Activated CD4-positive, CD25-positive, alpha-beta regulatory T cell treated with anti-CD3 and anti-CD28 coated beads, Interleukin-2, amount 50 U/mL, for 24 hours (primary cell): ENCODE data around the gene SYTL2.
A peak's percentile ranks its signal among the peaks of the same experiment; 100 is the strongest.

Source experiments
- ATAC-seq, 2 donors: fragments of 150-1000 bp; cut with Tn5 transposase; one replicate each; pipeline ENCODE4 v1.10.0; 2021; ENCODE audit warnings: mild to moderate bottlenecking in 1 of 2, moderate library complexity in 1 of 2

SYTL2 gene

GRCh38 chr11:85762226-85762625 lies 48.7 kb downstream of the SYTL2 start:
- no peak for ATAC-seq

- no peak for ATAC-seq
These were observed 51.0 kb downstream of the SYTL2 start for GRCh38 chr11:85759915-85760314.

DNA sequence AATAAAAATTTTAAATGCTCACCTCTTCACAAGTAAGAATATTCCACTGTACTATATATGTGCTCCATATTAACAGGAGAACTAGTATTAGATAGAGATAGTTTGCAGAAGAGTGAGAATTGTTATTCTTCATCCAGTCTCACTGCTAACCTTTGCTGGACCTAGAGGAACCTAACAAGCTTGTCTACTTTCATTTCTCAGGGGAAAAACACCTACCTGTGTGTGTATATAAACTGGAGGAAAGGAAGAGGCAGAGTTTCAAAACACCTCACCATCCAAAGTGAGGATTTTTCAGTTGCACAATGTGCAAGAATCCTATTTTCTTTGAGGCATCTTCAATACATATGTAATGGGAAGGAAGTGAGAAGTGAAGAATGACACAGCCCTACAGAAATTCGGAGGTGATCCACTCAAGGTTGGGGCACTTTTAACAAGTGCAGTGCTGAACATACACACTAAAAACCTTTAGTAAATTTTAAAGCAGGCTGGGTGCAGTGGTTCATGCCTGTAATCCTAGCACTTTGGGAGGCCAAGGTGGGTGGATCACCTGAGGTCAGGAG lies 52.4 kb downstream of the SYTL2 start:
- ATAC-seq = no peak

DNA sequence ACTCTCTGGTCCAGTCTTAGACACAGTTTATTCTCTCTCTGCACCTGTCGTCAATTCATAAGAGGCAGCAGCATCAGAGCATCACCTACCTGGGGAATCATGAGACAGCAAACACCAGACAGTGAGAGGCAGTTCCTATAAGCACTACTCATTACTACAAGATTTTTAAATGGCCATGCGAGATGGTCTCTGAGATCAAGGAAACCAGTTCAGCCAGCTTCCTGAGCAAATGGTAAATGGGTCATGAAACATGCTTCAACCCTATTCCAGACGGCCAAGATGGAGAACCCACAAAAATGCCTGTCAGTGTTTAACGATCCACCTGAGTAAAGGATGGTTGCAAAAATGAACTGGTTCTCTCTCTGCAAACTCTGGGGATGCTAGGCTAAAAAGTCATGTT lies 52.9 kb downstream of the SYTL2 start:
- ATAC-seq = no peak

DNA sequence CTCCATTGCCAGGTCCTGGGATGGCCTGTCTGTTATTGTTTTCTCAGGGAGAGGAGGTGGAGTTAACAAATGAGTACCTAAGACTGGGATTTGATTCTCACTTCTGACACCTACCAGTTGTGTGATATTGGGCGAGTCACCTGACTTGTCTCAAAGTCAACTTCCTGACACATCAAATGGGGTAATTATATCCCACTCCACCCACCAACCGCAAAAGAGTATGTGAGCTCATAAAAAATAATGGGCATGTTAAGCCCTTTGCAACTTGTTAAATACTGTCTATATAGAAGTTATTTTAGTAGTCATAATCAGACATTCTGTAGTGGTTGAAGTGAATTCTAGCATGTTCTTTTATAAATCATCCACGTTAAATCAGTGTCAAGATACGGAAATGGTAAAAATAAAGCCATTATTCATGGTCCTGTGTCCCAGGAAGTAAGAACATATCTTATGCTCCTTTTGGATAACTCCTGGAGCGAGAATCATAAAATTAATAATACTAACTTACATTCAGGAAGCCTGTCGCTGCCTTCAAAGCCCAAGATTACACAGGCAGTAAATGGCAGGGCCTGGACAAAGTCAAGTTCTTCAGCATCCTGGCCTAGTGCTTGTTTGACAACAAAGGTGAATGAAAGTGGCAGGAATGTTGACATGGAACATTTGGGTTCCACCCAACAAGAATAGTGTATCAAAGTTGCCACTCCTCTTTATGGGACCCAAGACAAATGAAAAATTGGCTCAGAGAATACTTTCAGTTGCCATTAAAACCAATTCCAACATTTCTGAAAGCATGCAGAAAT lies 54.3 kb downstream of the SYTL2 start:
- ATAC-seq = no peak

DNA sequence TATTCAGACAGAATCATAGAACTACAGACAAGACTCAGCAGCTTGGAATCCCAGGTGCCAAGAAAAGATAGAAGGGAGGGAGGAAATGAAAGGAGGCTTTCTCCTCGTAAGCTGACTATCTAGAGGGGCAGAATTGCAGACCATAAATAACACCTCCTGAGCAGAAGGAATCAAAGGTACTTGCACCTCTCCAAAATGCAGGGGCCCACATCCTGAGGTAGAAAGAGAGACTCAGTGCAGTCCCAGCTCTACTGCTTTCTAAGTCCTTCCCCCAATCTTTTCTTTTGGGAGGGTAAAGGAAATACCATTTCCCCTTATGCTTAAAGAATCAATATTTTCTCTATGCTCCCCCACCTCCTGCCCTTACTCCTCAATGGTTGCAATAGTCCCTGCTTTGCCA lies 55.2 kb downstream of the SYTL2 start:
- no peak for ATAC-seq

DNA sequence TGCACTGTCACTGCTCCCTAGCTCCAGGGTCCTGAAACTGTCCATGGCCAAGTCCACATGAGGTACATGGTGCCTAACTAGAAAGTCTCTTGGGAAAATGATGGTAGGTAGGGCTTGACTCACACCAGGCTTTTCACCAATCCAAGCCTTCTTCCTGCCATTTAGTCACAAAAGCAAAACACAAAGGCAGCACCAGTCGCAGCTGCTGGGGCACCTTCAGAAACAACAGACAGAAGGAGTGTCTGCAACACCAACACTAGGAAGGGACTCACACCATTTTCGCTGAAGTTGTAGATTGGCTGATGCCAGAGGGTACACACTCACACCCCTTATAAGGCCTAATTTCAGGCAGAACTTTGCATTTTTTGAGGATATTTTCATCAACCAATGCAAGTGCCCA lies 55.7 kb downstream of the SYTL2 start:
- ATAC-seq = no peak

GRCh38 chr11:85752890-85753581 lies 57.9 kb downstream of the SYTL2 start:
- peak; percentile 96 to 97 for ATAC-seq

DNA sequence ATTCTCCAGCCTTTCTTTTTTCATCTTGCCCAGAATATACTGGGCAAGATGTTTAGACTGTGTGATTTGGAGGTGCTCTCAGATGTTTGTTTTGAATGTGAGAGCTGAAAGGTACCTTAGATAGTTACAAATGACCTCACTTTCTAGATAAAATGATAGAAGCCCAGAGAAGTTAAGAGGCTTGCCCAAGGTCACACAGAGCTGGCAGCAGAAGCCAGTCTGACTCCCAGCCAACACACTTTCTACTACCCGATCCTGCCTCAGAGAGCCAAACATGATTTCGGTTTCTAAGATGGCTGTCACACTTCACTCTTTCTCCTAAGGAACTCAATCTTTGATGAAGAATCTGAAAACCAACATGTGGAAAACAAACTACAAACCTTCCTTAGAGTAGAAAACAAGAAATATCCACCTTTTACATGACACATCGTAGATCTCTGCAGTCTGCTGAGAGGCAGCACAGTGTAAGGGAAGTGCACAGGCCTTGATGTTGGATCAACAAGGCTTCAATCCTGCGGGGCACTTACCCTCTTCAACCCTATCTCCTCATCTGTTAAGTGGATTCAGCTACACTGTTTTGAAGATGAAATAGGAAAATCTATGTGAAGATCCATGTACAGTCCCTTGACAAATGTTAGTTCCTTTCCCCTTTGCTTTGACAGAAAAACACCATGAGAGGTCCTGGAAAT lies 58.6 kb downstream of the SYTL2 start:
- ATAC-seq = peak in 1 of 2 donors; percentile 8

DNA sequence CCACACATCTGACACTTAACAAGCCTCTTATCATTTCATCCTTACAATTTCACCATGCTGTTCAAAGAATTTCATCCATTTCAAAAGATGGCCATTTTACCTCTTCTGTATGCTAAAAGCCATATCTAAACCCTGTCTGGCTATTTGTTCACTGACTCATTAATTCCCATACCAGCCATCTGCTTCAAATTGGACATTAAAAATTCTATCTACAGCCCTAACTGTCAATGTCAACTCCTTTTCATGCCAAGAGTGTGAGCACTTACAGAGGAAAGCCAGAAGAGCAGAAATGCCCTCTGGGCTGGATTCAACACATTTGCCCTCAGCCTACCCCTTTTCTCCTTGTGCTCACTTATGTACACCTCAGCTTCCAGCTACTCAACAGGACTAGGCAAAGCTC lies 59.2 kb downstream of the SYTL2 start:
- ATAC-seq = no peak

GRCh38 chr11:85750646-85751045 lies 60.3 kb downstream of the SYTL2 start:
- ATAC-seq = peak in 1 of 2 donors; percentile 21

DNA sequence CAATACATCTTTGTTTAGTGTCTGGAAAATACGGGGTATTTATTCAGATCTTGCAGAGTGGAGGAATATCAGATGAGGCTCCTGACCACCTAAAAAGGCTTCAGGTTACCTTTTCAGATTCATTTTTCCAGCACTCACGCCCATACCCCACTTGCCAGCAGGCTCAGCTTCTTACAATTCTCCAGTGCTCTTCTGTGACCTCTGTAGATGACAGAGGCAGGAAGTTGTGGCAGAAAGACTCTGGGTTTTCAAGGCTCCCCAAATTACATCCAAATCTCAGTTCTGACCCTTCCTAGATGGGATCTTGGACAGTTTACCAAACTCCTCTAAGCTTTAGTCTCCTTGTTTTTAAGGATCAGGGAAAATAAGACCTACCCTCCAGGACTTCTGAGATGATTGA lies 61.1 kb downstream of the SYTL2 start:
- ATAC-seq = no peak

GRCh38 chr11:85749287-85749834 lies 61.6 kb downstream of the SYTL2 start:
- no peak for ATAC-seq

- ATAC-seq = no peak
These were observed 62.5 kb downstream of the SYTL2 start for GRCh38 chr11:85748455-85748891.

- no peak for ATAC-seq
These were observed 64.3 kb downstream of the SYTL2 start for GRCh38 chr11:85746670-85747069.

- ATAC-seq = no peak
These were observed 65.3 kb downstream of the SYTL2 start for GRCh38 chr11:85745626-85746025.

GRCh38 chr11:85742873-85743275 lies 68.1 kb downstream of the SYTL2 start:
- peak; percentile 62 to 63 for ATAC-seq

- no peak for ATAC-seq
These were observed 68.6 kb downstream of the SYTL2 start for GRCh38 chr11:85742348-85742747.

DNA sequence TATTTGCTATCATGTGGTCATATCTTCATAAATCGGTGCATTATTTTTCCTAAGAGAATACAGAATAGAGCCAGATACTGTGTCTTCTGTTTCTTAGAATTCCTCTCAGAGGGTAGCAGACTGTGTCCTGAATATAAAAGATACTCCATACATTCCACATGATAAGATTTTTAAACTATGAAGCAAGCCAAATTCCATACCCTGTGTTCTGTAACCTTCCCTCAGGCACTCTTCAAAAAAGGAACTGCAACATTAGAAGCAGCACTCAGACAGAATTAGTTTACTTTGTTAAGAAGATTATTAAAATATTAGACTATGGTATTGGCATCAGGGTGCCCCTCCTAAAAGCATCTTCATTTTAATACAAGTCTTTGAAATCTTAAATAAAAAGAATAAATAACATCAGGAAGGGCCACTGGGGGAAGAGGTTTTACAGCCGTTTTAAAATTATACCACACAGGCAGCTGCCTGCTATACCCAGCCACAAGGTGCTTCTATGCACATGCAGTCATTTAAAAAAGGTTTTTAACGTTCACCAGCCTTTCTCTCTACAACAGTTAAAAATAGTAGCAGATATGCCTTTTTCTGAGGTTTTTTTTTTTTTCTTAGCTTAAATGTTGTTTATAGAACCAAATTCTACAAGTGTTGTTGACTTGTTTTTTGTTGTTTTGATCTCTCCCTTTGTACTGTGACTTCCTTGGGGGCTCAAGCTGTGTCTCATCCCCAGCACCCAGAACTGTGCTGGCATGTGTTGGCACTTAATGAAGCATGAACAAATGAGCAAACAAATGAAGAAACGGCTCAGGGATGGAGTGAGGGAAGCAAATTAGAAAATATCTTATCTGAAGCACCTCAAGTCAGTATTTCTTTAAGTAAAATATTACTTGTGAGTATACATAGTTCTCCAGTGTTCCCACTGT lies 70.2 kb downstream of the SYTL2 start:
- no peak for ATAC-seq

DNA sequence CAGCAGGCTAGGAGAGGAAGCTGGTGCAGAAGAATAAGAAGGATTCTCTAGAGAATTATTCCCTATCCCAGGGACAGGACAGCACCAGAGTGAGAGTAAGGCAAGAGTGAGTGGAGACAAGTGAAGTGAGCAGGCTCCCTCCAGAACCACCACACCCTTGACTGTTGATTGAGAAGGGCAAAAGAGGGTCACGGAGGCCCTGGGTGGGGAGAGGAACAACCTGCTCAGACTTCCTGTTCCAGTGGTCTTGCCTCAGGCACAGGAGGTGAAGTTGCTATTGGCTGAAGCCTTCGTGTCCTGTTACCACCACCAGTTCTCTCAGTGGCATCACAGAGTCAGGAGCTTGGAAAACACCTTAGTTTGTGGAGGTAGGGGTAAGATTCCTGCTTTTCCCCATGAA lies 73.2 kb downstream of the SYTL2 start:
- peak in 1 of 2 donors; percentile 36 for ATAC-seq

GRCh38 chr11:85735876-85736460 lies 75.0 kb downstream of the SYTL2 start:
- ATAC-seq = no peak
